GM12873 (cell line): ENCODE results near the gene KIRREL3.

Experiments
- TF ChIP-seq, protein P1 (sequence below): IDR thresholded peaks from 2 replicates; pipeline ENCODE4 v1.5.1; 2012; ENCODE audit warnings: low read depth, mild to moderate bottlenecking, moderate library complexity, low read length, control low read depth; ENCODE audit not compliant: insufficient read depth; ENCODE audit errors: missing control alignments

Gene KIRREL3

DNA sequence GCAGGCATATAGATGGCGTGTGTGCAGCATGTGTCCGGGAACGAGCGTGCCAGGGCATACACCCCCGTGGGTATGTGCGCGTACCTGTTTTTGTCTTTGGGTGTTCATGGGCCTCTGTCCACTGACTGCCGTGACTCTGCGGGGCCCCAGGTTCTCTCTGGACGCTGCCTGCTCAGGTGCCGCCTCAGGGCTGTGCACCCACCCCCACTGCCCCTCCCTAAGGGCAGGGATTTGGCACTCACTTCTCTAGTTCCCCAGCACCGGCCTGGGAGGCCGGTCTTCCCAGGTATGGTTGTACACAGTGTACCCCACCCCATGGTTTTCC lies 533.6 kb downstream of the KIRREL3 start:
- TF ChIP-seq, protein P1, sequence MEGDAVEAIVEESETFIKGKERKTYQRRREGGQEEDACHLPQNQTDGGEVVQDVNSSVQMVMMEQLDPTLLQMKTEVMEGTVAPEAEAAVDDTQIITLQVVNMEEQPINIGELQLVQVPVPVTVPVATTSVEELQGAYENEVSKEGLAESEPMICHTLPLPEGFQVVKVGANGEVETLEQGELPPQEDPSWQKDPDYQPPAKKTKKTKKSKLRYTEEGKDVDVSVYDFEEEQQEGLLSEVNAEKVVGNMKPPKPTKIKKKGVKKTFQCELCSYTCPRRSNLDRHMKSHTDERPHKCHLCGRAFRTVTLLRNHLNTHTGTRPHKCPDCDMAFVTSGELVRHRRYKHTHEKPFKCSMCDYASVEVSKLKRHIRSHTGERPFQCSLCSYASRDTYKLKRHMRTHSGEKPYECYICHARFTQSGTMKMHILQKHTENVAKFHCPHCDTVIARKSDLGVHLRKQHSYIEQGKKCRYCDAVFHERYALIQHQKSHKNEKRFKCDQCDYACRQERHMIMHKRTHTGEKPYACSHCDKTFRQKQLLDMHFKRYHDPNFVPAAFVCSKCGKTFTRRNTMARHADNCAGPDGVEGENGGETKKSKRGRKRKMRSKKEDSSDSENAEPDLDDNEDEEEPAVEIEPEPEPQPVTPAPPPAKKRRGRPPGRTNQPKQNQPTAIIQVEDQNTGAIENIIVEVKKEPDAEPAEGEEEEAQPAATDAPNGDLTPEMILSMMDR, result no peak

DNA sequence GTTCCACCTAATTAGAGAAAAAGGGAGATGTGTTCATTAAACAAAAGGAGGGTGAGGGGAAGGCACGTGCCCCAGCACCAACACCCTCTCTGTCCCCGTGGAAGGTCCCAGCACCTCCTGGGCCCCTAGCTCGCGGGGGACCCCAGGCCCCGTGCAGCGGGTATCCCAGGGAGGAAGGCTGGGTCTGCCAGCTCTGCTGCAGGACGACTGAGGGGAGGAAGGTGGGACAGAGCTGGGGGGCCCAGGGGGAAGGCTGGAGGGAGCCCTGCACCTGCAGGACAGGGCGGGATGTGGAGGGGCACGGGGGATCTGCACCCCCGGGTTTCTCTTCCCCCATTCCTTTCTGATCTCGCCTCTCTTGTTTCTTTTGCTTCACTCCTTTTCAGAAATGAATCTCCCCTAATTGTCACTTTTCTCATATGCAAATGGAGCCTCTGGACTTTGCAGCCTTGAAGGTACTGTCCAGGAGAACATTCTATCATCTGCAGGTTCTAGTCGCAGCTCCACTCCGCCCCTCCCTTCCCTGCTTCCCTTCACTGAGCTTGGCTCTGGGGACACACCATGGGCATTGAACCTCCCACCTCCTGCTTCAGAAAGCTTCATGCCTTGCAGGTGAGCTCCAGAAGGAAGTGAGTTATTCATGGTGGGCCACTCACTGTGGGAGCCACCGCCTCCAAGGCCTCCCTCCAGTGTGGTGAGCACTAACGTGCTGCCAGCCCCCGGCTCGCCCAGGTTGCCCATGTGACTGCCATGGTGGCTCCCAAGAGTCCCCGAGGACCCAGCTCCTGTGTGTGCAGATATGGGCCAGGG lies 534.1 kb downstream of the KIRREL3 start:
- TF ChIP-seq, protein P1, result no peak

DNA sequence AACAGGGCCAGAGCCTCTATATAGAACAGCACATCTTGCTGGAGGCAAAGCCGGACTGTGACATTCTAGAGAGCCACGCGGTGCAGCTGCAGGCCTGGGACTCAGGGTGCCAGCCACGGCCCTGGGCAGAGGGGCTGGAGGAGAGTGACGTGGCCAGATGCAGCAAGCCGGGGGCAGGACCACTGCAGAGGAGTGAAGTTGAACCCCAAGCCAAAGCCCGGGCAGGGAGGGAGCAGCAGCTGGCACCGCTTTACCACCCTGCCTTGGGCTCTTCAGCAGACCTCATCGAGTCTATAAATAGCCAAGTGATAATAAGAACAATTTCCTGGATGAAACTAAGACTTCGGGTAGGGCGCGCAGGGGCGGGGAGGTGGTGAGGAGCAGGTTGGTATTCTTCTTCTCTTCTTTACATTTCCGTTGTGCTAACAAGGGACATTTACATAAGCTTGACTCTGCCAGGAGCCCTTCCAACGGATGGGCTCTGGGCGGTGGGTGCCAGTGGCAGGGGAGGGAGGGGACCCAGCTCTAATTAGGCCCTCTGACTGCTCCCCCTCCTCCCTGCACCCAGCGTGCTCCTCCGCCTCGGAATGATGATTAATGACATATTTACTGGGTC lies 534.9 kb downstream of the KIRREL3 start:
- TF ChIP-seq, protein P1, result no peak

DNA sequence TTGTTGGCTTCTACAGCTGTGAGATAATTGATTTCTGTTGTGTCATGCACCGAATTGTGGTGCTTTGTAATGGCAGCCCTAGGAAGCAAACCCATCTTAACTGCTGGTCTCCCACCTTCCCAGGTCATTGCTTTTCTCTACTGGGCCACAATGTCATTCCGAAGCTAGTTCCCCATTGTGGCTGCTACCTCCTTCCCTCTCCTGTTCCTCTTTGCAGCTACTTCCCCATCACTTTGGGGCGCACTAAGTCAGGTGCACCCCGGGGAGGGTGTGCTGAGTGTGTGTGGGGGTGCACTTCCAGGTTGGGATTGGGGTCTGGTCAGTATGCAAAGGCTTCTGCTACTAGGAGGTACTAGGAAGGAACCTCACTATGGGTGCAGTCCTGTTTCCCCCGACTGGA lies 535.8 kb downstream of the KIRREL3 start:
- TF ChIP-seq, protein P1, result no peak

DNA sequence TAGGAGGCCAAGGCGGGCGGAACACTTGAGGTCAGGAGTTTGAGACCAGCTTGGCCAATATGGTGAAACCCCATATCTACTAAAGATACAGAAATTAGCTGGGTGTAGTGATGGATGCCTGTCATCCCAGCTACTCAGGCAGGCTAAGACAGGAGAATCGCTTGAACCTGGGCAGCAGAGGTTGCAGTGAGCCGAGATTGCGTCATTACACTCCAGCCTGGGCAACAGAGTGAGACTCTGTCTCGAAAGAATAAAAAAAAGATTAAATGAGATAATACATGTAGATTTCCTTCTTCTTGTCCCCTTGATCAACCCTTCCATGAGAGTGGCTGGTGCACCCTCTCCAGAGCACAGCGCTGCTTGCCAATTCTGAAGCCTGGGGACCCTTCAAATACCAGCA lies 538.1 kb downstream of the KIRREL3 start:
- TF ChIP-seq, protein P1, result no peak

DNA sequence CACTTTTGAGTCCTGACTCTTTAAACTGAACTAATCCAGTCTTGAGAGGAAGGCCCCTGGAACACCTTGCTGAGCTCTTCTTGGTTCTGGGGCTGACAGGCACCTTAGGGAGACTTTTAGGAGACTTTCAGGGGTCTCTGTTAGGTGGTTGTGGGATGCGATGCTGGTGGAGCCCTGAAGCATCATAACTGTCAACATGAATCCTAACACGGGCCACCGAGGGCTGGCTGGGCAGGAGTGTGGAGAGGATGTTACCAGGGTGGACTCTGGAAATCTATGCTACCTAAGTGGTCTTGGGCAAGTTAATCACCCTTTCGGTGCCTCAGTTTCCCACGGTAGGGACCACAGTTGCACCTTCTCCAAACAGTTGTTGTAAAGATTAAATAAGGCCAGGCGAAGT lies 538.6 kb downstream of the KIRREL3 start:
- TF ChIP-seq, protein P1, result no peak

DNA sequence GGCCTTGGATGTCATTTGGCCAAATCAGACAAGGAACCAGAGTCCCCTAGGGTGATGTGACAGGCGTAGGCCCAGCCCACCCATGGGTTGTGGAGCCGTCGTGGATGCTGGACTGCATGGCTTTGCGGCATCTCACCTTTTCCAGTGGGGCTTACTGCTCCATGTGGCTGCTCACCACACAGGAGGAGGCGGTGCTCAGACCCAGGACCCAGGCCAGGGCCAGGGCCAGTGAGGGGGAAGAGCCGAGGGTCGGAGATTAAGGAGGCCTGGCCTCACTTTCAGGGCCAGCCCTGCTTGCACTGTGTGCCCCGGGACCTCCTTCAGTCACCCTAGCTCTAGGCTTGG lies 539.5 kb downstream of the KIRREL3 start:
- TF ChIP-seq, protein P1, result no peak
